Measurements from ENCODE around the gene NPHS1.

The NPHS1 gene

GRCh38 chr19:35805526-35806102, 46.7 kb downstream of the NPHS1 start:
- Histone ChIP-seq H3K9me2 (ENCODE audit: low read depth, low read length) (no peaks in the 10 kb centered on the region), H3K4me2 (ENCODE audit: low read length) (no peak overlapping the region), H2AFZ (ENCODE audit: low read length) (no peak overlapping the region), H3K4me1 (ENCODE audit: insufficient read depth, low read length, severe bottlenecking) (no peaks in the 10 kb centered on the region), H4K20me1 (ENCODE audit: insufficient read depth, low read length) (no peaks in the 10 kb centered on the region), H3K27ac (ENCODE audit: low read depth, low read length, poor library complexity, severe bottlenecking) (no peak overlapping the region), H3K36me3 (ENCODE audit: insufficient read depth, low read length) (no peaks in the 10 kb centered on the region), H3K79me2 (ENCODE audit: insufficient read depth, low read length) (no peaks in the 10 kb centered on the region), H3K27me3 (ENCODE audit: insufficient read depth, low read length) (0 out of 2 replicates have a peak, but pooled peaks cover 10% of the 10 kb centered on the region), H3F3A (ENCODE audit: insufficient read depth, low read length) (no peaks in the 10 kb centered on the region), H3K4me3 (ENCODE audit: low read depth, low read length, poor library complexity, severe bottlenecking) (no peak overlapping the region), H3K9ac (ENCODE audit: low read length) (no peak overlapping the region), H3K9me3 (ENCODE audit: low read length) (no peaks in the 10 kb centered on the region)
- no peak for TF ChIP-seq CTCF (IDR thresholded peaks at IDR 0.05; ENCODE audit: low read length)
- no peak for TF ChIP-seq EZH2 (IDR thresholded peaks at IDR 0.05; ENCODE audit: borderline replicate concordance, low read length)

- Histone ChIP-seq H3K27ac (ENCODE audit: low read depth, low read length, poor library complexity, severe bottlenecking) (no peak overlapping the region), H3K4me1 (ENCODE audit: insufficient read depth, low read length, severe bottlenecking) (no peaks in the 10 kb centered on the region), H3F3A (ENCODE audit: insufficient read depth, low read length) (no peaks in the 10 kb centered on the region), H3K9me2 (ENCODE audit: low read depth, low read length) (no peaks in the 10 kb centered on the region), H3K36me3 (ENCODE audit: insufficient read depth, low read length) (no peaks in the 10 kb centered on the region), H3K9me3 (ENCODE audit: low read length) (no peaks in the 10 kb centered on the region), H3K4me3 (ENCODE audit: low read depth, low read length, poor library complexity, severe bottlenecking) (no peak overlapping the region), H4K20me1 (ENCODE audit: insufficient read depth, low read length) (no peaks in the 10 kb centered on the region), H3K27me3 (ENCODE audit: insufficient read depth, low read length) (0 out of 2 replicates have a peak, but pooled peaks cover 15% of the 10 kb centered on the region), H3K79me2 (ENCODE audit: insufficient read depth, low read length) (no peaks in the 10 kb centered on the region), H2AFZ (ENCODE audit: low read length) (no peak overlapping the region), H3K4me2 (ENCODE audit: low read length) (no peak overlapping the region), H3K9ac (ENCODE audit: low read length) (no peak overlapping the region)
- TF ChIP-seq CTCF (IDR thresholded peaks at IDR 0.05; ENCODE audit: low read length) (no peak), EZH2 (IDR thresholded peaks at IDR 0.05; ENCODE audit: borderline replicate concordance, low read length) (no peak)
Observed at GRCh38 chr19:35801828-35802227, 50.5 kb downstream of the NPHS1 start.

GRCh38 chr19:35797663-35798062, 54.6 kb downstream of the NPHS1 start:
- H3K9me3 ChIP-seq (ENCODE audit: low read length): no peaks in the 10 kb centered on the region
- no peaks in the 10 kb centered on the region for H3K4me1 ChIP-seq (ENCODE audit: insufficient read depth, low read length, severe bottlenecking)
- no peaks in the 10 kb centered on the region for H3K36me3 ChIP-seq (ENCODE audit: insufficient read depth, low read length)
- no peak for TF ChIP-seq CTCF (IDR thresholded peaks at IDR 0.05; ENCODE audit: low read length)
- TF ChIP-seq EZH2 (IDR thresholded peaks at IDR 0.05; ENCODE audit: borderline replicate concordance, low read length): no peak
- no peak overlapping the region for H3K4me2 ChIP-seq (ENCODE audit: low read length)
- H2AFZ ChIP-seq (ENCODE audit: low read length): no peak overlapping the region
- H3K9ac ChIP-seq (ENCODE audit: low read length): no peak overlapping the region
- no peaks in the 10 kb centered on the region for H3K9me2 ChIP-seq (ENCODE audit: low read depth, low read length)
- H4K20me1 ChIP-seq (ENCODE audit: insufficient read depth, low read length): no peaks in the 10 kb centered on the region
- H3K27ac ChIP-seq (ENCODE audit: low read depth, low read length, poor library complexity, severe bottlenecking): no peak overlapping the region
- H3K4me3 ChIP-seq (ENCODE audit: low read depth, low read length, poor library complexity, severe bottlenecking): no peak overlapping the region
- no peaks in the 10 kb centered on the region for H3K79me2 ChIP-seq (ENCODE audit: insufficient read depth, low read length)
- 0 out of 2 replicates have a peak, but pooled peaks cover 5% of the 10 kb centered on the region for H3K27me3 ChIP-seq (ENCODE audit: insufficient read depth, low read length)
- no peaks in the 10 kb centered on the region for H3F3A ChIP-seq (ENCODE audit: insufficient read depth, low read length)
